Measurements from ENCODE around the gene LTA. TPM values are rescaled to one million over a fixed set of nuclear protein-coding genes. Genes with fewer than 3 reads are reported as not detected.

LTA gene
- not detected in 2 replicates for total RNA-seq

GRCh38 chr6:31572041-31572911 lies at the start of gene LTA:
TSS of gene LTA (plus strand) at chr6:31572289. CDS start at chr6:31572743, 454 bp downstream.

GRCh38 chr6:31528821-31529328 lies 43.2 kb upstream of the LTA start, which contains the start of gene MCCD1:
TSS of gene MCCD1 (plus strand) at chr6:31528962. CDS start at chr6:31529015, 53 bp downstream.

GRCh38 chr6:31541658-31542521 lies 30.2 kb upstream of the LTA start, which contains the start of gene DDX39B:
TSS of gene DDX39B (minus strand) at chr6:31542003. CDS start at chr6:31540532, 1,471 bp downstream.

GRCh38 chr6:31546339-31546957 lies 25.6 kb upstream of the LTA start, which contains the start of gene ATP6V1G2:
TSS of gene ATP6V1G2 (minus strand) at chr6:31546608. CDS start at chr6:31546559, 49 bp downstream.

GRCh38 chr6:31546958-31547726 lies 24.9 kb upstream of the LTA start, which contains the start of gene NFKBIL1:
TSS of gene NFKBIL1 (plus strand) at chr6:31547608. CDS start at chr6:31547695, 87 bp downstream.

GRCh38 chr6:31575335-31575901 lies 3.3 kb downstream of the LTA start, which contains the start of gene TNF:
TSS of gene TNF (plus strand) at chr6:31575565. CDS start at chr6:31575742, 177 bp downstream.

GRCh38 chr6:31582230-31582643 lies 10.1 kb downstream of the LTA start, which contains the start of gene LTB:
TSS of gene LTB (minus strand) at chr6:31582424. CDS start at chr6:31582417, 7 bp downstream.

GRCh38 chr6:31586008-31586407 lies 13.9 kb downstream of the LTA start, which contains the start of gene LST1:
TSS of gene LST1 (plus strand) at chr6:31586277. CDS start at chr6:31587300, 1,023 bp downstream.

GRCh38 chr6:31614684-31615578 lies 42.8 kb downstream of the LTA start, which contains the start of gene AIF1:
TSS of gene AIF1 (plus strand) at chr6:31615234. CDS start at chr6:31615330, 96 bp downstream.

GRCh38 chr6:31620586-31621319 lies 48.7 kb downstream of the LTA start, which contains the start of gene PRRC2A:
TSS of gene PRRC2A (plus strand) at chr6:31620715. CDS start at chr6:31622790, 2,075 bp downstream.

Small RNA genes lying within 50 kb of the gene (small RNA-seq; reads per million reads assigned to genes)
- gene SNORA38 (ENCODE audit: low replicate concordance) (127 reads per million, percentile 99 among the genes with 10 or more reads in this experiment), gene SNORD117 (ENCODE audit: low replicate concordance) (893 reads per million, percentile 99 among the genes with 10 or more reads in this experiment), gene SNORD84 (ENCODE audit: low replicate concordance) (not detected), gene UQCRHP1 (ENCODE audit: low replicate concordance) (not detected)

Other genes with a start within 250 kb of the LTA start
- 354 and 429 TPM in 2 replicates for gene HLA-B, start 215.1 kb upstream of the LTA start, total RNA-seq
- 32.2 and 48.0 TPM in 2 replicates for gene MICA, start 168.7 kb upstream of the LTA start, total RNA-seq
- 22.5 and 49.2 TPM in 2 replicates for gene MICB, start 74.1 kb upstream of the LTA start, total RNA-seq
- not detected in 2 replicates for gene MCCD1, start 43.3 kb upstream of the LTA start, total RNA-seq
- gene DDX39B, start 30.3 kb upstream of the LTA start, total RNA-seq: 317 and 546 TPM in 2 replicates
- 0.43 and 1.5 TPM in 2 replicates for gene ATP6V1G2, start 25.7 kb upstream of the LTA start, total RNA-seq
- 19.9 and 35.5 TPM in 2 replicates for gene NFKBIL1, start 24.7 kb upstream of the LTA start, total RNA-seq
- gene TNF, start 3.3 kb downstream of the LTA start, total RNA-seq: under 0.01 and 0.29 TPM in 2 replicates
- gene LTB, start 10.1 kb downstream of the LTA start, total RNA-seq: not detected in 2 replicates
- gene LST1, start 14.0 kb downstream of the LTA start, total RNA-seq: not detected in 2 replicates
- gene NCR3, start 20.7 kb downstream of the LTA start, total RNA-seq: not detected in 2 replicates
- not detected in 2 replicates for gene AIF1, start 42.9 kb downstream of the LTA start, total RNA-seq
- 55.1 and 105 TPM in 2 replicates for gene PRRC2A, start 48.4 kb downstream of the LTA start, total RNA-seq
- 185 and 217 TPM in 2 replicates for gene BAG6, start 80.4 kb downstream of the LTA start, total RNA-seq
- gene APOM, start 83.6 kb downstream of the LTA start, total RNA-seq: 0.72 and 3.3 TPM in 2 replicates
- gene C6orf47, start 88.5 kb downstream of the LTA start, total RNA-seq: 17.1 and 25.5 TPM in 2 replicates
- 20.0 and 22.8 TPM in 2 replicates for gene GPANK1, start 92.7 kb downstream of the LTA start, total RNA-seq
- gene CSNK2B, start 93.8 kb downstream of the LTA start, total RNA-seq: 198 and 356 TPM in 2 replicates
- gene LY6G5B, start 97.7 kb downstream of the LTA start, total RNA-seq: 5.2 and 8.3 TPM in 2 replicates
- 0.66 and 2.7 TPM in 2 replicates for gene LY6G5C, start 108.8 kb downstream of the LTA start, total RNA-seq
- gene ABHD16A, start 131.0 kb downstream of the LTA start, total RNA-seq: 48.6 and 51.0 TPM in 2 replicates
- not detected in 2 replicates for gene LY6G6F, start 134.6 kb downstream of the LTA start, total RNA-seq
- not detected in 2 replicates for gene LY6G6D, start 143.1 kb downstream of the LTA start, total RNA-seq
- gene LY6G6C, start 149.5 kb downstream of the LTA start, total RNA-seq: not detected in 2 replicates
- gene MPIG6B, start 151.1 kb downstream of the LTA start, total RNA-seq: not detected in 2 replicates
- gene DDAH2, start 157.0 kb downstream of the LTA start, total RNA-seq: 36.5 and 45.7 TPM in 2 replicates
- 585 and 1,126 TPM in 2 replicates for gene CLIC1, start 164.2 kb downstream of the LTA start, total RNA-seq
- gene MSH5, start 167.7 kb downstream of the LTA start, total RNA-seq: 7.0 and 26.8 TPM in 2 replicates
- gene SAPCD1, start 190.4 kb downstream of the LTA start, total RNA-seq: 0.44 and 1.1 TPM in 2 replicates
- 0.14 and 0.44 TPM in 2 replicates for gene VWA7, start 205.0 kb downstream of the LTA start, total RNA-seq
- 51.6 and 105 TPM in 2 replicates for gene VARS1, start 223.5 kb downstream of the LTA start, total RNA-seq
- 19.9 and 54.0 TPM in 2 replicates for gene LSM2, start 234.7 kb downstream of the LTA start, total RNA-seq
- gene HSPA1L, start 243.0 kb downstream of the LTA start, total RNA-seq: 0.72 and 0.88 TPM in 2 replicates
- gene HSPA1A, start 243.3 kb downstream of the LTA start, total RNA-seq: 81.4 and 101 TPM in 2 replicates

All from placental pericyte (primary cell).